Measurements from ENCODE around the gene CISD2.
"Not testable (repeated sequence)": the region's sequence is repeated elsewhere in the genome, so short reads cannot be mapped to it uniquely, and the experiment has no call there.

The CISD2 gene

GRCh38 chr4:102868781-102869568 is at the start of gene CISD2:
Gene CISD2 (plus strand): TSS chr4:102868992. CDS start chr4:102869085, 93 bp downstream.
- peak; percentile 76 for DNase-seq (ENCODE audit: low read depth)

DNA sequence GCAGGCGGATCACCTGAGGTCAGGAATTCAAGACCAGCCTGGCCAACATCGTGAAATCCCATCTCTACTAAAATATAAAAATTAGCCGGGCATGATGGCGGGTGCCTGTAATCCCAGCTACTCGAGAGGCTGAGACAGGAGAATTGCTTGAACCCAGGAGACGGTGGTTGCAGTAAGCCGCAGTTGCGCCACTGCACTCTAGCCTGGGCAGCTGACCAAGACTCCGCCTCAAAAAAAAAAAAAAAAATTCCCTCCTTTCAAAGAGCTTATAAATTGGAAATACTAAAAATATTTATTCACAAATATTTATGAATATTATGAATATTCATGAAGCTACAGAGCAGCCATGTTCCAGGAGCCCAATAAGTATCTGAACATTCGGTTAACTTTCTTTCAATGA is 49.7 kb upstream of the CISD2 start:
- not testable (repeated sequence) for DNase-seq (ENCODE audit: low read depth)

DNA sequence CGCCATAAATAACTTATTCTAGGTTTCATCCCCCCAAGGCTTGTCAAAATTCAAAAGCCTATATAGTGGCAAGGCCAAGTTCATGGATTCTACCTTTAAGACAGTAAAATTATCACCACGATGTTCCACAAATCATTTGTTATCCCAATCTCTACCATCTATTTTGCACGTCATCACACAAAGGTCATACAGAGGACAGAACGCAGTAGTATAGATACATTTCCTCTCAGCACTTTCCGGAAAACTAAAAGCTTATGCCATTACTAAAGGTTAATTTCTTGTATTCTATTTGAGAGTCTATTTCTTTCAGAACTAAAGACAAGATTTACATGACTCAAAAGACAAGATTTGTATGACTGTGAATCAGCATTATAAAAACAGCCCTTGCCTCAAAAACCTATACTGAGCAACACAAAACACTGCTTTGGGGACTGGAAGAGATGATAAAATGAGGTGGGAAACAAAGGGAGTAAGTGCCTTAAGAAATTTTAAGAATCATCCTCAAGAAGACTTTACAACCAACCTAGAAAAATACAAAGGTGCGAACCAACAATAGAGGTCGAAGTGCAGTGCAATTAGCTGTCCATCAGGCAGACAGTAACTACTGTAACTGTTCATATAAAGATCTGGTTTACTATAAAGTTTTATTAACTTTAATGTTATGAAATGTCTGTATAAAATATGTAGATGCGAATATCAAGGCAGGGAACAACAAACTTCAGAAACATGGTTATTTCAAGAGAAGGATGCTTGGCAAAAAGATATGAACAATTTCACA is 49.0 kb upstream of the CISD2 start:
- no peak for DNase-seq (ENCODE audit: low read depth)

DNA sequence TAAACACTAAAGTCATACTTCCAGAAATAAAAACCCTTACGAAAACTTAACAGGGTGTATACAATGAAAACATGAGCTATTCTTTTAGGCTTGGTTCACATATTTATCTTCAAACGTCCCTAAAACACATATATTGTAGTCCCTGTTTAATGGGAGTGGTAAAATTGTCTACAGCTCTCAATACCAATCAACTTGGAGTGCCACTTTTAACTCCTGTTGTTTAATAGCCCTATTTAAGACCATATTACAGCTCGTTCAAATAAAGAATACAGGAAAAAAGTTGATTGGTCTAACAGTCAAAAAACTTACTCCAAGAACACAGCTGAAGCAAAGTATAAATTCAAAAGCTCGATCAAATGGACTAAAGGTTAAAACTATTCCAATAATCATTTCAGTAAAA is 45.3 kb upstream of the CISD2 start:
- DNase-seq (ENCODE audit: low read depth): no peak

- DNase-seq (ENCODE audit: low read depth): no peak
Observed at GRCh38 chr4:102823897-102824296, 44.9 kb upstream of the CISD2 start.

DNA sequence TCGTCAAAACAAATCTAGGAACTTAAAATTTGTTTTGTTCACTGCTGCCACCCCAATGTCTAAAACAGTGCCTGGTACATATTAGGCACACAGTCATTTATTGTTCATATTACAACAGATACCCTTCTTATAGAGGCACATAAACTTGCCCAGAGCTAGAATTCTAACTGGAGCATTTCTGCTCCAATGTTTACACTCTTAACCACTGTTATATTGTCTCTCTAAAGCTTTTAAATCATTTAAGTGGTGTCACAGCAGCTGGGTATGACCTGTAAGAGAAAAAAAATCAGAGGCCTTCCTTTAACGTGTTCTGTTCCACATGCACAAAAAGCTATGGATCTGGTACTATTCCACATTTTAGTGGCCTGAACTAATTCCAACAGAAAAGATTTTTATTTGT is 44.4 kb upstream of the CISD2 start:
- no peak for DNase-seq (ENCODE audit: low read depth)

DNA sequence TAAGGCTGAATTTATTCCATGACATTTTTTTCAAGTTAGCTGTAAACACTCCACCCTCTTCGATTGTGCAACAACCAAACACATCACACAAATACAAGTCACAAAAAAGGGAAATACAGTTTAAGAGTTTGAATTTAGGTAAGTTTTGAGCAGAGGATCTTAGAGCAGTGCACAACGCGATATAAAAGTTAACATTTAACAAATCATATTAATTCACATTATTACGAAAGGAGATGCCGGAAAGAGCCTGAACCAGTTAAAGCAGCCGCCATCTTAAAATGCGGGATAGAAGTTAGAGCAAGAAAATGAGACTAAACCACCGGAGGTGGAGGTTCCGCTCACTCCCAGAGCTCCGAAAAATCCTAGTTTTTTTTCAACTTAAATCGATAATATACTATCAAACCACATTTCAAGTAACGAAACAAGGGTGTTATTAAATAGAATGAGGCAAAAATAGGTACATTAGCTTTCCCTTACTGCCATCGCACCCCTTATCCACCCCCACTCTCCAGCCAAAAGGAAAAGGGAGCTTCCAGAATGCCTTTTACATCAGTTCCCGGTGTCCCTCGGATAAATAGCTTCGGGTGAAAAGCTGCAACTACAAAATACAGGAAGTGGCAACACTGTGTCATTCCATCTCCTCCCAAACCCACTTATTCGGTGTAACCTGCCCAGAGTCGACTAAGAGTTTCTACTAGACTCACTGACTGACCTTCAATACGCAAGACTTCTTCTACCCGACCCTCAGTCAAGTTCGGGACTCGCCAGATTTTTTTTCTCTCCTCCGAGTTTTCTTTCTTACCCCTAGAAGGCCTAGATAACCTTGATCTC is 43.3 kb upstream of the CISD2 start:
- no peak for DNase-seq (ENCODE audit: low read depth)

DNA sequence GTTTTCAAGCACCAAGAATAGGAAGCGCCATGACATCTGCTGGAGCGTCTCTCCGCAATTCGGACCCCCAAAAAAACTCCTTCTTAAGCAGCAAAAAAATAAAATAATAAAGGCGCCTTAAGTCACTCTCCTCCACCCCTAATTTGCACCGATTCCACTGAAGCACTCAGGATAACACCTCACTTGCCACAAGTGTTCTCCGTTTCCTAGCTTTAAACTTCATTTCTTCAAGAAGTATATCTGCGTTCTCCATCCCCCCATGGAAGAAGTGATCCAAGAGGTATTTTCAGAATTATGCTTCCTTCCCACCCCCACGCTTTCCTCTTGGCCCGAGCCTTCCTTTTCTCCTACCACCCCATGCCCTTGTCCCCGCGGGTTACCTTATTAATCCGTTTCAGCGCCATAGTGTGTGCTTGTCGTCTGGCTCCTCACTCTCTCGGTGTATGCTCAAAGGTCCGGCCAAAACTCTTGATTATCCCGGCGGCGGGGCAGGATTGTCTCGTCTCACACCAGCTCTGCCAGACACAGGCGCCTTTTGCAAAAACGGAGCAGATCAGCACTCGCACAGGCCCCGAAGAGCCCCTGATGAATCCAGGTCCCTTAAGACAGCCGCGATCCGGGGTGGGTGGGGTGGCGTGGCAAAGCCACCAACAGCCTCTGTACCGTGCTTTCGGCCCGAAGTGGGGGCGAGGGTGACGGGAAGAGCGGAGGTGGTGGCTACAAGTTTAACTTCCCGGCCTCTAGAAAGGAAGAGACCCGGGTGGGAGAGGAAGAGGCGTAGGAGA is 42.5 kb upstream of the CISD2 start:
- DNase-seq (ENCODE audit: low read depth): no peak

GRCh38 chr4:102826890-102827673 is 41.7 kb upstream of the CISD2 start, which contains the start of gene UBE2D3:
Gene UBE2D3 (minus strand): TSS chr4:102827551. CDS start chr4:102826508, 1,043 bp downstream.
- peak; percentile 89 for DNase-seq (ENCODE audit: low read depth)

- peak; percentile 95 for DNase-seq (ENCODE audit: low read depth)
Observed at GRCh38 chr4:102827674-102828496, 40.9 kb upstream of the CISD2 start.

DNA sequence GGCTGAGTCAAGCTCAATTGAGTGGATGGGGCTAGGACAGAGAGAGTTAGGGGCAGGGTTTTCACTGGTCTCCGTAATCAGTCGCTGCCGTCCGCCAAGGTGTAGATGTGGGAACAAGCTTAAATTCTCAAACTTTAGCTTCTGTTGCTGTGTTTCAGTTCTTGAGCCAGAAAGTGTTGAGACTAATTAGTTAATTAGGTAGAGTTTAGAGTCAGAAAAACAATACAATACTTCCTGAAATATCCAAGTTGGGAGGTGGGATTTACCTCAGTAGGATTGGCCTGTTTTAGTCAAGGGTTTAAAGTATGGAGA is 40.3 kb upstream of the CISD2 start:
- no peak for DNase-seq (ENCODE audit: low read depth)

- DNase-seq (ENCODE audit: low read depth): no peak
Observed at GRCh38 chr4:102829803-102830202, 39.0 kb upstream of the CISD2 start.

- DNase-seq (ENCODE audit: low read depth): no peak
Observed at GRCh38 chr4:102832105-102832504, 36.7 kb upstream of the CISD2 start.

GRCh38 chr4:102832667-102833066 is 36.1 kb upstream of the CISD2 start:
- DNase-seq (ENCODE audit: low read depth): no peak

DNA sequence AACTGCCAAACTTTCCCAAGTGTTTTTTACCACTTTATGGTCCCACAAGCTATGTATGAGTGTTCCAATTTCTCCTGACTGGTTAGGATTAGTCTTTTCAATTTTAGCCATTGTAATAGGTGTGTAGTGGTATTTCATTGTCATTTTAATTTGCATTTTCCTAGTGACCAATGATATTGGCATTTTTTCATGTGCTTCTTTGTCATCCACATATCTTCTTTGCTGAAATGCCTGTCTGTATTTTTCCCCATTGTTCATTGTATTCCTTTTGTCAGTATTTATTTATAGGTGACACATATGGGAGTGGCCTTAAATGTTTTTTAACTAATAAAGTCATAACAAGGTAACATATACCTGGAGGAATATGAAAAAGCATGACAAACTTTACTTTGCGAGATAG is 32.2 kb upstream of the CISD2 start:
- DNase-seq (ENCODE audit: low read depth): no peak

DNA sequence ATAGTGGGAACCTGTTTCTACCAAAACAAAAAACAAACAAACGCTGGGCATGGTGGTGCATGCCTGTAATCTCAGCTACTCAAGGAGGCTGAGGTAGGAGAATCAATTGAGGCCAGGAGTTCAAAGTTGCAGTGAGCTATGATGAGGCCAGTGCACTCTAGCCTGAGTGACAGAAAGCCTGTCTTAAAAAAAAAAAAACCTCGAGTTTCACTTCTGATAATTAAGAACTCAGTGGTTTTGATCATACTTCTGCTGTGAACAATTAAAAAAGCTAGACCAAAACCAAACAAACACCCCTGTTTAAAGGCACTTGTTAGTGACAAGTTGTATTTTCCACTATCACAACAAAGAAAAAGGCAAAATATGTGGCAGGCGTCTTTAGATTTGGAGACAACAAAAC is 26.4 kb upstream of the CISD2 start:
- no peak for DNase-seq (ENCODE audit: low read depth)

- no peak for DNase-seq (ENCODE audit: low read depth)
Observed at GRCh38 chr4:102843273-102843672, 25.5 kb upstream of the CISD2 start.

DNA sequence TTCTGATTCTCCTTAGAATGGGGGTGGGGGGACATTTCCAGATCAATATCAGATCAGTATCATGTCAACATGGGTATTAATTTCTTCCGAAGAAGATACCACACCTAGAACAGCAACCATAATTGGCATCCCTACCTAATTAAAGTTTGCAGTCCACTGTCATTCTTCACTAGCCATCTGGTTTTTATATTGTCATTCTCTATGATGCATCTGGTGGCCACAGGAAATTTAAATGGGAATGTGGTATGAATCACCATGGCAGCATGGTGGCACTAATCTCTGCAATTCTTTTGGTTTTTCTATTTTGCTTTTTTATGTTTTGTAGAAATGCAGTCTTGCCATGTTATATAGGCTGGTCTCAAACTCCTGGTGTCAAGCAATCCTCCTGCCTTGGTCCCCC is 24.9 kb upstream of the CISD2 start:
- DNase-seq (ENCODE audit: low read depth): no peak

DNA sequence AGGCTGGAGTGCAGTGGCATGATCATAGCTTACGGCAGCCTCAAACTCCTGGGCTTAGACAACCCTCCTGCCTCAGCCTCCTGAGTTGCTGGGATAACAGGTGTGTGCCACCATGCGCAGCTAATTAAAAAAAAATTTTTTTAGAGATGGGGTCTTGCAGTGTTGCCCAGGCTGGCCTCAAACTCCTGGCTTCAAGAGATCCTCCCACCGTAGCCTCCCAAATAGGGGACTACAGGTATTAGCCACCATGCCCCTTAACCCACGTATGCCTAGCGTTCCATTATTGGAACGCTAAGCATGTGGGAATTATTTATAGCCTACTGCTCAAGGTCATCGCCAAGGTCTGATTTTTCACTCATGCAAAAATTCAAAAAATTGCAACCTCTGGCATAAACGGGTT is 21.1 kb upstream of the CISD2 start:
- DNase-seq (ENCODE audit: low read depth): no peak

- no peak for DNase-seq (ENCODE audit: low read depth)
Observed at GRCh38 chr4:102849579-102850104, 19.1 kb upstream of the CISD2 start.

Measured in stimulated activated CD8-positive, alpha-beta memory T cell treated with anti-CD3 and anti-CD28 coated beads, Interleukin-7, amount 100 ng/mL, for 24 hours (primary cell).